ENCODE results near the gene DCLRE1B. TPM values are rescaled to one million over a fixed set of nuclear protein-coding genes. Genes with fewer than 3 reads are reported as not detected.

Gene DCLRE1B
- total and polyA plus RNA-seq, 4 donors: 0.82 to 6.6 (median 1.2) TPM

DNA sequence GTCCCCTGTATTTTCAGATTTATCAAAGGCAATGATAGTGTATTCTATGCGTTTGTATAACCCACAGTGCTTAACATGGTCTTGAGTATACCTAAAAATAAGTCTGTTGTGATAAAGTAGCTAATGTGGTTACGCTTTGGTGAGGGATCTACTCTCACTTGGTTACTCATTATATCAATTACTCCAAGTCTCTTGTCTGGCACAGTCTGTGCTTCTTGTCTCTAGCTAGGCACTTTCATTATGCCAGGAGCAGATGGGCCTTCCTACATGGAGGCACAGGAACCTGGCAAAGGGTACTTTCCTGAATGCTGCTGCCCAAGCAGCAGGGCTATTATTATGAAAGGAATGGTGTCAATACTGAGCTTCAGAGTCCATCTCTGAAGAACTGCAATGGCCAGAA lies 29.4 kb upstream of the DCLRE1B start:
- H3K27me3 ChIP-seq (ENCODE audit: control insufficient read depth in 4 of 4, insufficient read depth in 4 of 4, low read length in 3 of 4): no peaks in the 10 kb centered on the region
- no peaks in the 10 kb centered on the region for H3K36me3 ChIP-seq (ENCODE audit: control insufficient read depth in 4 of 4, insufficient read depth in 3 of 4, low read depth in 1 of 4, low read length in 3 of 4)
- no peak overlapping the region for H3K27ac ChIP-seq (ENCODE audit: low read depth in 1 of 2, low read length in 2 of 2)
- no peak for DNase-seq (ENCODE audit: low spot score)
- TF ChIP-seq RAD21 (IDR thresholded peaks at IDR 0.05) (no peak), TAF1 (conservative IDR thresholded peaks at IDR 0.05) (no peak), FOXA1 (IDR thresholded peaks at IDR 0.05) (no peak), HNF4A (conservative IDR thresholded peaks at IDR 0.05) (no peak), YY1 (IDR thresholded peaks at IDR 0.05) (no peak), HNF4G (IDR thresholded peaks at IDR 0.05) (no peak), GABPA (IDR thresholded peaks at IDR 0.05 in 1 of 2, conservative IDR thresholded peaks at IDR 0.05 in 1 of 2) (no peak), NR2F2 (IDR thresholded peaks at IDR 0.05) (no peak), JUND (IDR thresholded peaks at IDR 0.05) (no peak), FOXA2 (IDR thresholded peaks at IDR 0.05) (no peak), SP1 (IDR thresholded peaks at IDR 0.05) (no peak), EGR1 (IDR thresholded peaks at IDR 0.05; ENCODE audit: low read depth in 2 of 2) (no peak), RXRA (IDR thresholded peaks at IDR 0.05) (no peak)
- TF ChIP-seq, protein P1, sequence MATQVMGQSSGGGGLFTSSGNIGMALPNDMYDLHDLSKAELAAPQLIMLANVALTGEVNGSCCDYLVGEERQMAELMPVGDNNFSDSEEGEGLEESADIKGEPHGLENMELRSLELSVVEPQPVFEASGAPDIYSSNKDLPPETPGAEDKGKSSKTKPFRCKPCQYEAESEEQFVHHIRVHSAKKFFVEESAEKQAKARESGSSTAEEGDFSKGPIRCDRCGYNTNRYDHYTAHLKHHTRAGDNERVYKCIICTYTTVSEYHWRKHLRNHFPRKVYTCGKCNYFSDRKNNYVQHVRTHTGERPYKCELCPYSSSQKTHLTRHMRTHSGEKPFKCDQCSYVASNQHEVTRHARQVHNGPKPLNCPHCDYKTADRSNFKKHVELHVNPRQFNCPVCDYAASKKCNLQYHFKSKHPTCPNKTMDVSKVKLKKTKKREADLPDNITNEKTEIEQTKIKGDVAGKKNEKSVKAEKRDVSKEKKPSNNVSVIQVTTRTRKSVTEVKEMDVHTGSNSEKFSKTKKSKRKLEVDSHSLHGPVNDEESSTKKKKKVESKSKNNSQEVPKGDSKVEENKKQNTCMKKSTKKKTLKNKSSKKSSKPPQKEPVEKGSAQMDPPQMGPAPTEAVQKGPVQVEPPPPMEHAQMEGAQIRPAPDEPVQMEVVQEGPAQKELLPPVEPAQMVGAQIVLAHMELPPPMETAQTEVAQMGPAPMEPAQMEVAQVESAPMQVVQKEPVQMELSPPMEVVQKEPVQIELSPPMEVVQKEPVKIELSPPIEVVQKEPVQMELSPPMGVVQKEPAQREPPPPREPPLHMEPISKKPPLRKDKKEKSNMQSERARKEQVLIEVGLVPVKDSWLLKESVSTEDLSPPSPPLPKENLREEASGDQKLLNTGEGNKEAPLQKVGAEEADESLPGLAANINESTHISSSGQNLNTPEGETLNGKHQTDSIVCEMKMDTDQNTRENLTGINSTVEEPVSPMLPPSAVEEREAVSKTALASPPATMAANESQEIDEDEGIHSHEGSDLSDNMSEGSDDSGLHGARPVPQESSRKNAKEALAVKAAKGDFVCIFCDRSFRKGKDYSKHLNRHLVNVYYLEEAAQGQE (IDR thresholded peaks at IDR 0.05): no peak
- TF ChIP-seq, protein P2, sequence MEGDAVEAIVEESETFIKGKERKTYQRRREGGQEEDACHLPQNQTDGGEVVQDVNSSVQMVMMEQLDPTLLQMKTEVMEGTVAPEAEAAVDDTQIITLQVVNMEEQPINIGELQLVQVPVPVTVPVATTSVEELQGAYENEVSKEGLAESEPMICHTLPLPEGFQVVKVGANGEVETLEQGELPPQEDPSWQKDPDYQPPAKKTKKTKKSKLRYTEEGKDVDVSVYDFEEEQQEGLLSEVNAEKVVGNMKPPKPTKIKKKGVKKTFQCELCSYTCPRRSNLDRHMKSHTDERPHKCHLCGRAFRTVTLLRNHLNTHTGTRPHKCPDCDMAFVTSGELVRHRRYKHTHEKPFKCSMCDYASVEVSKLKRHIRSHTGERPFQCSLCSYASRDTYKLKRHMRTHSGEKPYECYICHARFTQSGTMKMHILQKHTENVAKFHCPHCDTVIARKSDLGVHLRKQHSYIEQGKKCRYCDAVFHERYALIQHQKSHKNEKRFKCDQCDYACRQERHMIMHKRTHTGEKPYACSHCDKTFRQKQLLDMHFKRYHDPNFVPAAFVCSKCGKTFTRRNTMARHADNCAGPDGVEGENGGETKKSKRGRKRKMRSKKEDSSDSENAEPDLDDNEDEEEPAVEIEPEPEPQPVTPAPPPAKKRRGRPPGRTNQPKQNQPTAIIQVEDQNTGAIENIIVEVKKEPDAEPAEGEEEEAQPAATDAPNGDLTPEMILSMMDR (IDR thresholded peaks at IDR 0.05; ENCODE audit: low read depth, low read length, missing input control): no peak
- TF ChIP-seq, protein P3, sequence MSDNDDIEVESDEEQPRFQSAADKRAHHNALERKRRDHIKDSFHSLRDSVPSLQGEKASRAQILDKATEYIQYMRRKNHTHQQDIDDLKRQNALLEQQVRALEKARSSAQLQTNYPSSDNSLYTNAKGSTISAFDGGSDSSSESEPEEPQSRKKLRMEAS (IDR thresholded peaks at IDR 0.05): no peak
- TF ChIP-seq, protein P4, sequence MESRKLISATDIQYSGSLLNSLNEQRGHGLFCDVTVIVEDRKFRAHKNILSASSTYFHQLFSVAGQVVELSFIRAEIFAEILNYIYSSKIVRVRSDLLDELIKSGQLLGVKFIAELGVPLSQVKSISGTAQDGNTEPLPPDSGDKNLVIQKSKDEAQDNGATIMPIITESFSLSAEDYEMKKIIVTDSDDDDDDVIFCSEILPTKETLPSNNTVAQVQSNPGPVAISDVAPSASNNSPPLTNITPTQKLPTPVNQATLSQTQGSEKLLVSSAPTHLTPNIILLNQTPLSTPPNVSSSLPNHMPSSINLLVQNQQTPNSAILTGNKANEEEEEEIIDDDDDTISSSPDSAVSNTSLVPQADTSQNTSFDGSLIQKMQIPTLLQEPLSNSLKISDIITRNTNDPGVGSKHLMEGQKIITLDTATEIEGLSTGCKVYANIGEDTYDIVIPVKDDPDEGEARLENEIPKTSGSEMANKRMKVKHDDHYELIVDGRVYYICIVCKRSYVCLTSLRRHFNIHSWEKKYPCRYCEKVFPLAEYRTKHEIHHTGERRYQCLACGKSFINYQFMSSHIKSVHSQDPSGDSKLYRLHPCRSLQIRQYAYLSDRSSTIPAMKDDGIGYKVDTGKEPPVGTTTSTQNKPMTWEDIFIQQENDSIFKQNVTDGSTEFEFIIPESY (IDR thresholded peaks at IDR 0.05): no peak
- TF ChIP-seq, protein P5, sequence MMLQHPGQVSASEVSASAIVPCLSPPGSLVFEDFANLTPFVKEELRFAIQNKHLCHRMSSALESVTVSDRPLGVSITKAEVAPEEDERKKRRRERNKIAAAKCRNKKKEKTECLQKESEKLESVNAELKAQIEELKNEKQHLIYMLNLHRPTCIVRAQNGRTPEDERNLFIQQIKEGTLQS (IDR thresholded peaks at IDR 0.05): no peak
- H3K4me1 ChIP-seq (ENCODE audit: control insufficient read depth in 4 of 4, insufficient read depth in 4 of 4, low read length in 3 of 4): no peaks in the 10 kb centered on the region
- no peak overlapping the region for H3K9ac ChIP-seq (ENCODE audit: low read depth in 1 of 2, low read length in 2 of 2)
- H3K9me3 ChIP-seq (ENCODE audit: control insufficient read depth in 4 of 4, low read length in 3 of 4): no peaks in the 10 kb centered on the region
- no peak overlapping the region for H3K4me3 ChIP-seq (ENCODE audit: low read depth in 1 of 3, low read length in 3 of 3)
- WGBS: 88% methylated on average over 2 of the region's 2 CpGs

All from liver (tissue), 9 donors.